Cerebellar cortex (tissue), 1 donor: ENCODE results near the gene PRKCB.

Experiments used
- DNase-seq: peaks from one replicate; pipeline ENCODE4 v3.0.0-alpha.2; 2015; ENCODE audit warnings: low spot score

PRKCB gene

DNA sequence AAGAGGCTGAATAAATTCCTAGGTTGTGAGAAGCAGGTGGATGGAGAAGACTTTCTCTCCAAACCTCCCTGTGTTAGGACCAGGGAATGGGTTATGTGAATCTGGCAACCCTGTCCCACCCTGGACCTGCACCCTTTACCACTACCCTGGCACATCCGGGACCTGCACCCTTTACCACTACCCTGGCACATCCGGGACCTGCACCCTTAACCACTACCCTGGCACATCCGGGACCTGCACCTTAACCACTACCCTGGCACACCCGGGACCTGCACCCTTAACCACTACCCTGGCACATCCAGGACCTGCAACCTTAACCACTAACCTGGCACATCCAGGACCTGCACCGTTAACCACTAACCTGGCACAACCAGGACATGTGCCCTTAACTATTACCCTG is 213.3 kb downstream of the PRKCB start:
- no peak for DNase-seq

DNA sequence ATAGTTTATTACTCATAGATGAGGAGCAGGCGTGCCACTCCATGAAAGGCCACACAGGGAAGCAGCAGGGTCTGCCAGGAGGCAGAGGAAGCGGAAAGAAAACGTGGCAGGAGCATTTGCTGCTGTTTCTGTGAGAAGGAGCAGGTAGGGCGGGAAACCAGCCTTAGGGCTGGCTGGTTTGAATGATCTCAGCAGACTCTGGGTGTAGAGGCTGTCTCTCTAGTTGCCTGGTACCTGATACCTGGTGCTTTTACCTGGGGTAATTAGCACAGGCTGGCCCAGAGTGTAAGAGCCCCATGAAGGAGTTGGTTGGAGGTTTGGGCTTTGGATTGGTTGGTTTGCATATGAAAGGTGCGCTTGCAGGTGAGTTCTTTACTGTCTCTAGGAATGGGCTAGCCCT is 215.3 kb downstream of the PRKCB start:
- no peak for DNase-seq

DNA sequence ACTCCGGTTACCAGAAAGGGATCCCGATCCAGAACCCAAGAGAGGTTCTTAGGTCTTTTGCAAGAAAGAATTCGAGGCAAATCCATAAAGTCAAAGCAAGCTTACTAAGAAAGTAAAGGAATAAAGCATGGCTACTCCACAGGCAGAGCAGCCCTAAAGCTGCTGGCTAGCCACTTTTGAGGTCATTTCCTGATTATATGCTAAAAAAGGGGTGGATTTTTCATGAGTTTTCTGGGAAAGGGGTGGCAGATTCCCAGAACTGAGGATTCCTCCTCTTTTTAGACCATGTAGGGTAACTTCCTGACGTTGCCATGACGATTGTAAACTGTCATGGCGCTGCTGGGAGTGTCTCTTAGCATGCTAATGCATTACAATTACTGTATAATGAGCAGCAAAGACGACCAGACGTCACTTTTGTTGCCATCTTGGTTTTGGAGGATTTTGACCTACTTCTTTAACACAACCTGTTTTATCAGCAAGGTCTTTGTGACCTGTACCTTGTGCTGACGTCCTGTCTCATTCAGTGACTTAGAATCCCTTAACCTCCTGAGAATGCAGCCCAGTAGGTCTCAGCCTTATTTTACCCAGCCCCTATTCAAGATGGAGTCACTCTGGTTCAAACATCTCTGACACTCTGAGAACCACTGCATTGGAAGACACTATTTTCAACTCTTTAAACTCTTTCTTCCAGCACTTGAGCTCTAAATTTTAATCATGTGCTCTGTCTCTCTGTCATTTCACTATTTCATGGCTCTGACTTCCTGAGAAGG is 216.7 kb downstream of the PRKCB start:
- no peak for DNase-seq

DNA sequence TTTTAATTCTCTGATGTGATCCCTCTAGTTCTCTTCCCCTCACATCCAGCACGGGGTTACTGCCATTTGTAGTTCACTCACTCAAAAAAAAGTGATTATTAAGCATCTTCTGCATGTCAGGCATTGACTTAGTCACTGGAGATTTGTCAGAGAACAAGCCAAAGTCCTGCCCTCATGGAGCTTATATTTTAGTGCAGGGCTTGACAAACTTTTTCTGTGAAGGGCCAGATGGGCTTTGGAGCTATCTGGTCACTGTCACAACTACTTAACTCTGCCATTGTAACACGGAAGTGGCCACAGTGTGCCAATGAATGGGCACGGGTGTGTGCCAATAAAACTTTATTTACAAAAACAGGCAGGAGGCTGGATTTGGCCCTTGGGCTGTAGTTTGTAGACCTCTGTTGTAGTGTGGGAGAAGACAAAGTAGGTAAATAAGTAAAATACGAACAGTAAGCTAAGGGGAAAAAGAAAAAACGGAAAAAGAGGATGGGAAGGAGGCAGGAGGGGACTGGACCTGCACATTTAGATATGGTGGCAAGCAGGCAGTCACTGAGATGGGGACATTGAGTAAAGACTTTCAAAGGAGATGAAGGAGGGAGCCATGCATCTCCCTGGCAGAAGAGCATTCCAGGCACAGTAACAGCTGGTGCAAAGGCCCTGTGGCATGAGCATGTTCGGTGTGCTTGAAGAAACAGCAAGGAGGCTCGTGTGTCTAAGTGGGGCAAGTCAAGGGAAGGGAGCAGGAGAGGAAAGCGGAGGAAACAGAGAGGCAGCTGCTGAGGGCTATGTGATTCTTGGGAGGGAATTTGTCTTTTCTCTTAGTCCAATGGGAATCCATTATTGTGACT is 217.5 kb downstream of the PRKCB start:
- DNase-seq, result no peak

DNA sequence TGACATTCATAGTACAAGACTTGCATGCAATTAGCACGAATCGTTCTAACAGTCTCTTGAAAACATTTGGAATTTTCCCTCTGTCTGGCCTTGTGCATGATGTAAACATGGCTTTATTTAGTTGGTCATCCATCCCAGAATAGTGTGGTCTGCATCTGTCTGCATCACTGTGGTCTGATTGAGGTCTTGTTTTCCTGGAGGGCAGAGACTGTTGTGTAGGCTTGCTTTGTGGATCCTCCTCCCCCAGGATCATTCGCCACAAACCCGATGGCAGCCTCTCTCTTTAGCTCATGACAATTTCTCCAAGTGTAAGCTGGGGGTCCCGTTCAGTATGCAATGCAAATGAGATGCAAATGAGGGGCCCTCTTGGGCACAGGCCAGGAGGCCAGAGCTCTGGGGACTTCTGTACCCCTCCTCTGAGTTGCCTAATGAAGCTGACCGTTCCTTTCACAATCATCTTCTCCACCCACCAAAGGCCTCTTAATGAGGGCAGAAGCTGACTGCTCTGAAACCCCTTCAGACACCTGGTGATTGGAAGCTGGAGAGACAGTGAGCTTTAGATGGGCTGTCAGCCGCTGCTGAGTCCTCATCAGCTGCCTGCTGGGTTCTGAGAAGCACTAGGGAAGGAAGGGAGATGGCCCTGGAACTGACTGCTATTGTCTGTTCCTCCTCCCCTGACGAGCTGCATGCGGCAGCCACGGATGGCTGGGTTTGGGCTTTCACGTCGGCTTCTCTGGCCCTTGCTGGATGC is 219.1 kb downstream of the PRKCB start:
- no peak for DNase-seq

DNA sequence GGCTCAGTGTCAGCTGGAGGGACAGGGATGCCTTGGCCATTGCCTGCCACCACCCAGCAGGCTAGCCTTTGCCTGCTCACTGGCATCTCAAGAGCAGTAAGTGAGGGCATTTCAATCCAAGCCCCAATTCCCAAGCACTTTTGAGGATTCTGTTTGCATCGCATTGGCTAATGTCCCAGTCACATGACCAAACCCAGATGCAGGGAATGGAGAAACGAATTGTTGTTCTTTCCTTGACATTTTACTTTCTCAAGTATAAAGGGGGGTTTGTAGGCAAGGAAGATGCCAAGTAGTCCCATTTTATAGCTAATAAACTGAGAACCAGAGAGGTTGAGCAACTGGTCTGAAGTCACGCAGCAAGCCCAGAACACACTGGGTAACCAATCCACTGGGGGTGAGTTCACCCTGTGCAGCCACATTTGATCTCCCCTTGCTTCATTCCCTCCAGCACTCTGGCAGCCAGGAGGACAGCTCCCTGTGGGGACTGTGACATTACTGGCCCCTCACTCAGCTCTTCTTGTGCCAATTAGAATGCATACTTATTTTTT is 226.6 kb downstream of the PRKCB start:
- no peak for DNase-seq

DNA sequence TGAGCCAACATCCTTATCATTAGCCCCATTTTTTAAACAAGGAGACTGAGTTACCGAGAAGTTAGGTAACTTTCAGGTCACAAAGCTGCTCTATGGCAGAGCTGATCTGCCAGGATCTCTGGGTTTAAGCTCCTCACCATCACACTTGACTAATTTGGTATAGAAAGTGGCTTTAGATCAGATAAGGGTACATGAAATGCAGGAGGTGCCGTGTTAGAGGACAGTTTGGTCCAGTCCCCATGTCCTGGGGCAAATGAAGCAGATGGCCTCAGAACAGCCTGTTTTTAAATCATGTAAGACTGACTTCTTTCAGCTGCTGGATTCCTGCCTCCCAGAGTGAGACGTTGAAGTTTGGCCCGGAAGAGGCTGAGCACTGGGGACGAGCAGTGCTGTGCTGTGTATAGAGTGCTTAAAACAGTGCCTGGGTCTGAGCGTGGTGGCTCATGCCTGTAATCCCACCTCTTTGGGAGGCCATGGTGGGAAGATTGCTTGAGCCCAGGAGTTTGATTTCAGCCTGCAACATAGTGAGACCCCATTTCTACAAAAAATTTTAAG is 233.3 kb downstream of the PRKCB start:
- no peak for DNase-seq

- peak; percentile 25 for DNase-seq
Observed at GRCh38 chr16:24070851-24071250, 235.1 kb downstream of the PRKCB start.

- no peak for DNase-seq
Observed at GRCh38 chr16:24071666-24072360, 236.0 kb downstream of the PRKCB start.

GRCh38 chr16:24073321-24073720 is 237.5 kb downstream of the PRKCB start:
- no peak for DNase-seq

DNA sequence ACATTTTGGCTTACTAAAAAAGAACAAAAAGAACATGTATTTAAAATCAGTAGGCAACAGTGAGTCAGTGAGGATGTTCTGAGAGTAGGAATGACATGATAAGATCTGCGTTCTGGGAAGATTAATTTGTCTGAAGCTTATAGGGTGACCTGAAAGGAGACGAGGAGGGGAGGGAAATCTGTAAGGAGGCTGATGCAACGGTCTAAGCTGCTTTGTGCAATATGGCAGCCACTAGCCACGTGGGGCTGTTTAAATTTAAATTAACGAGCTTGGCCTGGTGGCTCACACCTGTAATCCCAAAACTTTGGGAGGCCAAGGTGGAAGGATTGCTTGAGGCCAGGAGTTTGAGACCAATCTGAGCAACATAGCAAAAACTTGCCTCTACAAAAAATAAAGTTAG is 238.8 kb downstream of the PRKCB start:
- no peak for DNase-seq

- DNase-seq, result no peak
Observed at GRCh38 chr16:24075302-24075701, 239.5 kb downstream of the PRKCB start.

DNA sequence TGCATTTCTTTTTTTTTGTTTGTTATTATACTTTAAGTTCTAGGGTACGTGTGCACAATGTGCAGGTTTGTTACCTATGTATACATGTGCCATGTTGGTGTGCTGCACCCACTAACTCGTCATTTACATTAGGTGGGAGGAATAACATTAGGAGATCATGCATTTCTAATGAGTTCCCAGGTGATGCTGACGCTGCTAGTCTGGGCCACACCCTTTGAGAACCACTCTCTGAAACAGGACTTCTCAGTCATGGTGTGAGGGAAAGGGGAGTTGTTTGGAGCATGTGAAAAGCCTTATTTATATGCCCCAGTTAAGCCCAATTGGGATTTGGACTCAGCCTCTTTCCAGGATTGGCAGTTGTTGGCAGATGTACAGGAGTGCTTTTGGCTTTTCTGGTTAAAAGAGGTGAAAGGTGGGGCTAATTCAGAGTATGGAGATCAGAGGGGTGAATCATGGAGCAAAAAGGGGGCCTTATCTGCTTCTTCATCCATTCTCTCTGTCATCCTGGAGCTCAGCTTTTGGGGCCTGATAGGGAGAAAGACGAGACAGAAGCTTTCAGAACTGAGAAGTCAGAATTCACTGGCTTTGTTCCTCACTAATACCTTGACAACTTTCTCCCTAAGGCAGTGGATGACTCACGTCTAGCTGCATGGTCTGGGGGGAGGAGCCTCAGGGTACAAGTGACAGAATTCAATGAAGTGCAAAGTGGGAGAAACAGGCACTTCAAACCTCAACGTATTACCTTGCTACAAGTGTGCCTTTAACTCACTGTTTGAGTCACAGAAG is 240.3 kb downstream of the PRKCB start:
- DNase-seq, result no peak

- DNase-seq, result no peak
Observed at GRCh38 chr16:24077292-24077691, 241.5 kb downstream of the PRKCB start.

DNA sequence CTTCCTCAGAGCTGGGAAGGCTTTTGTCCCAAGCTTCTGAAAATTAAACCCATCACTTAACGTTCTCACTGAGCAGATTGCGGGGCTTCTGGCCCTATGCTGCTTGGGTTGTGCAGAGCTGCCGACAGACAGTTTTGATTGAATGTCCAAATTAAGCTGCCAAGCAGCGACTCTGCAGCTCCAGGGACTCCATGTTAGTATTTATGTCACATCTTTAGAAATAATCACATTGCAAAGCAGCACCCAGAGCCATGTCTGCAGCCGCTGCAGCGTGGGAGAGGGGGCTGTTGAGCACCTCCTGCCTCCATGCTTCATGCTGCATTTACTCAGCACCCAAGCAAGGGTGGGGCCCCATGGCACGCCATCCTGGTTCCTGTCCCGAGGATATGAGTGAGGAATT is 242.2 kb downstream of the PRKCB start:
- DNase-seq, result no peak

DNA sequence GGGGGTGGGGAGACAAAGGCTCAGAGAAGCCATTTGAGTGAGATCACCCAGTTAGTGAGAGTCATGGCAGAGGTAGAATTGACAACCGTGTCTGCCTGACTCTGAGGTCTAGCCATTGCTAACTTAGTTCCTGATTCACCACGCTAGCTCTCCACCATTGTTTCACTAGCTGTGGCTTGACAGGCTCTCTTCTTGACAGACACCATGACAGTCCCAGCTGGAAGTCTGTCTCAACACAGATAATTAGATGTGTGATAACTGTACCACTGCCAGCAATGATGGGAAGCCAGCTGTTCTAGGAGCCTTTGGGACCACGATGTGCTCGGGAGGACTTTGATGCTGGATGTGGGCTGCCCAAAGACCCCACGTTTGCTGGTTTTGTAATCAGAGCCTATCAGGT is 249.9 kb downstream of the PRKCB start:
- DNase-seq, result no peak

GRCh38 chr16:24087891-24088410 is 252.2 kb downstream of the PRKCB start:
- no peak for DNase-seq

- DNase-seq, result no peak
Observed at GRCh38 chr16:24088767-24089166, 253.0 kb downstream of the PRKCB start.

GRCh38 chr16:24091125-24091524 is 255.3 kb downstream of the PRKCB start:
- DNase-seq, result no peak

GRCh38 chr16:24093049-24093448 is 257.3 kb downstream of the PRKCB start:
- DNase-seq, result no peak
